ENCODE measurements around the gene SIX2. TPM values are rescaled to one million over a fixed set of nuclear protein-coding genes. Genes with fewer than 3 reads are reported as not detected.

The SIX2 gene
- total and polyA plus RNA-seq, 2 experiments from 2014 or later: 0.87 to 1.3 TPM

DNA sequence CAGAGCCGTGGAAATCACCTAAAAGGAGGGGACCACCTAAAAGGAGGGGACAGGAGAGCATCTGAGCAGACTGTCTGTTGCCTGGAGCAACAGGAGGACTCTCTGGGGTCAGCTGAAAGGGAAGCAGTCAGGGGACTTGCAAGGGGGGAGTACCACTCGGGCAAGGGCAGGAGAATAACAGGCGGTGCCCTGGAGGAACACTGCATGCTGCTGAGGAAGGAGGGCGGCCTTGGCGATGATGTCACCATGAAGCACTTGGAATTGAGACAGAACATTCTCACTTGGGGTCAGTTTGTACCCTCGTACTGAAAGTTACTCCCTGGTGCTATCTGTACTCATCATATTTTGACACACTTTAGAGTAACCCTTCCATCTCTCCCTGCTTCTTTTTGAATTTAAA, 49.4 kb downstream of the SIX2 start:
- Histone ChIP-seq H4K20me1 (replicated peaks; ENCODE audit: insufficient read depth) (no peaks in the 10 kb centered on the region), H3K9me2 (ENCODE audit: insufficient read depth) (no peaks in the 10 kb centered on the region), H3K27ac (ENCODE audit: low read depth) (no peak overlapping the region), H3K27me3 (ENCODE audit: insufficient read depth) (peaks cover 33% of the 10 kb centered on the region), H3K4me1 (ENCODE audit: insufficient read depth) (peaks cover 34% of the 10 kb centered on the region), H3K36me3 (ENCODE audit: insufficient read depth) (no peaks in the 10 kb centered on the region), H3F3A (replicated peaks; ENCODE audit: low read depth) (0 out of 2 replicates have a peak, but pooled peaks cover 2% of the 10 kb centered on the region), H3K4me2 (no peak overlapping the region), H3K4me3 (no peak overlapping the region), H3K79me2 (replicated peaks; ENCODE audit: insufficient read depth) (no peaks in the 10 kb centered on the region), H2AFZ (no peak overlapping the region)
- Mint-ChIP-seq H3K27me3 (ENCODE audit: insufficient read depth, low read depth, poor library complexity) (peaks cover 27% of the 10 kb centered on the region), H3K4me3 (no peak overlapping the region), H3K27ac (no peak overlapping the region), H3K9me3 (no peaks in the 10 kb centered on the region), H3K4me1 (peaks cover 22% of the 10 kb centered on the region), H3K36me3 (ENCODE audit: low read depth) (no peaks in the 10 kb centered on the region; the same call in 2 of the 3 replicates)
- TF ChIP-seq CREB1 (CRISPR knock-in tag; IDR thresholded peaks at IDR 0.05; ENCODE audit: low read depth) (no peak), EZH2 (IDR thresholded peaks at IDR 0.05; ENCODE audit: low read depth, unreplicated experiment) (no peak), EZH2phosphoT487 (IDR thresholded peaks at IDR 0.05; ENCODE audit: unreplicated experiment) (no peak), STAT1 (IDR thresholded peaks at IDR 0.05; ENCODE audit: unreplicated experiment) (no peak), NANOG (IDR thresholded peaks at IDR 0.05; ENCODE audit: borderline replicate concordance) (no peak), JUNB (IDR thresholded peaks at IDR 0.05; ENCODE audit: unreplicated experiment) (no peak)
- TF ChIP-seq, protein P1, sequence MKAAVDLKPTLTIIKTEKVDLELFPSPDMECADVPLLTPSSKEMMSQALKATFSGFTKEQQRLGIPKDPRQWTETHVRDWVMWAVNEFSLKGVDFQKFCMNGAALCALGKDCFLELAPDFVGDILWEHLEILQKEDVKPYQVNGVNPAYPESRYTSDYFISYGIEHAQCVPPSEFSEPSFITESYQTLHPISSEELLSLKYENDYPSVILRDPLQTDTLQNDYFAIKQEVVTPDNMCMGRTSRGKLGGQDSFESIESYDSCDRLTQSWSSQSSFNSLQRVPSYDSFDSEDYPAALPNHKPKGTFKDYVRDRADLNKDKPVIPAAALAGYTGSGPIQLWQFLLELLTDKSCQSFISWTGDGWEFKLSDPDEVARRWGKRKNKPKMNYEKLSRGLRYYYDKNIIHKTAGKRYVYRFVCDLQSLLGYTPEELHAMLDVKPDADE (IDR thresholded peaks at IDR 0.05): no peak
- TF ChIP-seq, protein P2, sequence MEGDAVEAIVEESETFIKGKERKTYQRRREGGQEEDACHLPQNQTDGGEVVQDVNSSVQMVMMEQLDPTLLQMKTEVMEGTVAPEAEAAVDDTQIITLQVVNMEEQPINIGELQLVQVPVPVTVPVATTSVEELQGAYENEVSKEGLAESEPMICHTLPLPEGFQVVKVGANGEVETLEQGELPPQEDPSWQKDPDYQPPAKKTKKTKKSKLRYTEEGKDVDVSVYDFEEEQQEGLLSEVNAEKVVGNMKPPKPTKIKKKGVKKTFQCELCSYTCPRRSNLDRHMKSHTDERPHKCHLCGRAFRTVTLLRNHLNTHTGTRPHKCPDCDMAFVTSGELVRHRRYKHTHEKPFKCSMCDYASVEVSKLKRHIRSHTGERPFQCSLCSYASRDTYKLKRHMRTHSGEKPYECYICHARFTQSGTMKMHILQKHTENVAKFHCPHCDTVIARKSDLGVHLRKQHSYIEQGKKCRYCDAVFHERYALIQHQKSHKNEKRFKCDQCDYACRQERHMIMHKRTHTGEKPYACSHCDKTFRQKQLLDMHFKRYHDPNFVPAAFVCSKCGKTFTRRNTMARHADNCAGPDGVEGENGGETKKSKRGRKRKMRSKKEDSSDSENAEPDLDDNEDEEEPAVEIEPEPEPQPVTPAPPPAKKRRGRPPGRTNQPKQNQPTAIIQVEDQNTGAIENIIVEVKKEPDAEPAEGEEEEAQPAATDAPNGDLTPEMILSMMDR (conservative IDR thresholded peaks at IDR 0.05; ENCODE audit: low read depth in 2 of 2): no peak
- TF ChIP-seq, protein P3, sequence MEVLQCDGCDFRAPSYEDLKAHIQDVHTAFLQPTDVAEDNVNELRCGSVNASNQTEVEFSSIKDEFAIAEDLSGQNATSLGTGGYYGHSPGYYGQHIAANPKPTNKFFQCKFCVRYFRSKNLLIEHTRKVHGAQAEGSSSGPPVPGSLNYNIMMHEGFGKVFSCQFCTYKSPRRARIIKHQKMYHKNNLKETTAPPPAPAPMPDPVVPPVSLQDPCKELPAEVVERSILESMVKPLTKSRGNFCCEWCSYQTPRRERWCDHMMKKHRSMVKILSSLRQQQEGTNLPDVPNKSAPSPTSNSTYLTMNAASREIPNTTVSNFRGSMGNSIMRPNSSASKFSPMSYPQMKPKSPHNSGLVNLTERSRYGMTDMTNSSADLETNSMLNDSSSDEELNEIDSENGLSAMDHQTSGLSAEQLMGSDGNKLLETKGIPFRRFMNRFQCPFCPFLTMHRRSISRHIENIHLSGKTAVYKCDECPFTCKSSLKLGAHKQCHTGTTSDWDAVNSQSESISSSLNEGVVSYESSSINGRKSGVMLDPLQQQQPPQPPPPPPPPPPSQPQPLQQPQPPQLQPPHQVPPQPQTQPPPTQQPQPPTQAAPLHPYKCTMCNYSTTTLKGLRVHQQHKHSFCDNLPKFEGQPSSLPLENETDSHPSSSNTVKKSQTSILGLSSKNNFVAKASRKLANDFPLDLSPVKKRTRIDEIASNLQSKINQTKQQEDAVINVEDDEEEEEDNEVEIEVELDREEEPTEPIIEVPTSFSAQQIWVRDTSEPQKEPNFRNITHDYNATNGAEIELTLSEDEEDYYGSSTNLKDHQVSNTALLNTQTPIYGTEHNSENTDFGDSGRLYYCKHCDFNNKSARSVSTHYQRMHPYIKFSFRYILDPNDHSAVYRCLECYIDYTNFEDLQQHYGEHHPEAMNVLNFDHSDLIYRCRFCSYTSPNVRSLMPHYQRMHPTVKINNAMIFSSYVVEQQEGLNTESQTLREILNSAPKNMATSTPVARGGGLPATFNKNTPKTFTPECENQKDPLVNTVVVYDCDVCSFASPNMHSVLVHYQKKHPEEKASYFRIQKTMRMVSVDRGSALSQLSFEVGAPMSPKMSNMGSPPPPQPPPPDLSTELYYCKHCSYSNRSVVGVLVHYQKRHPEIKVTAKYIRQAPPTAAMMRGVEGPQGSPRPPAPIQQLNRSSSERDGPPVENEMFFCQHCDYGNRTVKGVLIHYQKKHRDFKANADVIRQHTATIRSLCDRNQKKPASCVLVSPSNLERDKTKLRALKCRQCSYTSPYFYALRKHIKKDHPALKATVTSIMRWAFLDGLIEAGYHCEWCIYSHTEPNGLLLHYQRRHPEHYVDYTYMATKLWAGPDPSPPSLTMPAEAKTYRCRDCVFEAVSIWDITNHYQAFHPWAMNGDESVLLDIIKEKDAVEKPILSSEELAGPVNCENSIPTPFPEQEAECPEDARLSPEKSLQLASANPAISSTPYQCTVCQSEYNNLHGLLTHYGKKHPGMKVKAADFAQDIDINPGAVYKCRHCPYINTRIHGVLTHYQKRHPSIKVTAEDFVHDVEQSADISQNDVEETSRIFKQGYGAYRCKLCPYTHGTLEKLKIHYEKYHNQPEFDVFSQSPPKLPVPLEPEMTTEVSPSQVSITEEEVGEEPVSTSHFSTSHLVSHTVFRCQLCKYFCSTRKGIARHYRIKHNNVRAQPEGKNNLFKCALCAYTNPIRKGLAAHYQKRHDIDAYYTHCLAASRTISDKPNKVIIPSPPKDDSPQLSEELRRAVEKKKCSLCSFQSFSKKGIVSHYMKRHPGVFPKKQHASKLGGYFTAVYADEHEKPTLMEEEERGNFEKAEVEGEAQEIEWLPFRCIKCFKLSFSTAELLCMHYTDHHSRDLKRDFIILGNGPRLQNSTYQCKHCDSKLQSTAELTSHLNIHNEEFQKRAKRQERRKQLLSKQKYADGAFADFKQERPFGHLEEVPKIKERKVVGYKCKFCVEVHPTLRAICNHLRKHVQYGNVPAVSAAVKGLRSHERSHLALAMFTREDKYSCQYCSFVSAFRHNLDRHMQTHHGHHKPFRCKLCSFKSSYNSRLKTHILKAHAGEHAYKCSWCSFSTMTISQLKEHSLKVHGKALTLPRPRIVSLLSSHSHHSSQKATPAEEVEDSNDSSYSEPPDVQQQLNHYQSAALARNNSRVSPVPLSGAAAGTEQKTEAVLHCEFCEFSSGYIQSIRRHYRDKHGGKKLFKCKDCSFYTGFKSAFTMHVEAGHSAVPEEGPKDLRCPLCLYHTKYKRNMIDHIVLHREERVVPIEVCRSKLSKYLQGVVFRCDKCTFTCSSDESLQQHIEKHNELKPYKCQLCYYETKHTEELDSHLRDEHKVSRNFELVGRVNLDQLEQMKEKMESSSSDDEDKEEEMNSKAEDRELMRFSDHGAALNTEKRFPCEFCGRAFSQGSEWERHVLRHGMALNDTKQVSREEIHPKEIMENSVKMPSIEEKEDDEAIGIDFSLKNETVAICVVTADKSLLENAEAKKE (CRISPR knock-in tag; IDR thresholded peaks at IDR 0.05): no peak
- no peak for ATAC-seq
- DNase-seq (ENCODE audit: low spot score): no peak
